Retinal pigment epithelial cell (primary cell): ENCODE results near the gene GALNT15.

Experiments used
- DNase-seq: peaks from one replicate; pipeline ENCODE4 v3.0.0-alpha.2; 2010; ENCODE audit warnings: low read depth
- H3K4me3 ChIP-seq: 2 replicates; pipeline ENCODE4 v1.5.1; 2011; ENCODE audit warnings: mild to moderate bottlenecking, low read length, control low read depth, moderate library complexity
- CTCF ChIP-seq: conservative IDR thresholded peaks from 2 replicates; pipeline ENCODE4 v1.5.1; 2011; ENCODE audit warnings: low read depth, low read length, control low read depth, inconsistent platforms

Gene GALNT15

GRCh38 chr3:16262174-16262573 lies 87.7 kb downstream of the GALNT15 start:
- H3K4me3 ChIP-seq = no peak overlapping the region
- TF ChIP-seq CTCF = no peak
- no peak for DNase-seq

- TF ChIP-seq CTCF = no peak
- DNase-seq = peak; percentile 16
Observed at GRCh38 chr3:16264174-16264707, 89.8 kb downstream of the GALNT15 start.

GRCh38 chr3:16264708-16265454 lies 90.4 kb downstream of the GALNT15 start, which contains the start of the genes DPH3 and OXNAD1:
Gene DPH3 (minus strand): TSS chr3:16264943. CDS start chr3:16264876, 67 bp downstream.
Gene OXNAD1 (plus strand): TSS chr3:16265212. CDS start chr3:16270953, 5,741 bp downstream.
- DNase-seq = peak; percentile 98
- TF ChIP-seq CTCF = no peak
- H3K4me3 ChIP-seq = peak within 1 kb of the TSS; percentile 82

More at GRCh38 chr3:16264174-16264707, 89.8 kb downstream of the GALNT15 start:
- H3K4me3 ChIP-seq = peak overlapping the region; percentile 82

- no peak for TF ChIP-seq CTCF
- peak overlapping the region; percentile 82 for H3K4me3 ChIP-seq
Observed at GRCh38 chr3:16265455-16265786, 90.9 kb downstream of the GALNT15 start.

GRCh38 chr3:16266714-16267113 lies 92.2 kb downstream of the GALNT15 start:
- DNase-seq = no peak
- no peak for TF ChIP-seq CTCF
- no peak overlapping the region for H3K4me3 ChIP-seq

More at GRCh38 chr3:16265455-16265786, 90.9 kb downstream of the GALNT15 start:
- no peak for DNase-seq

GRCh38 chr3:16270855-16271254 lies 96.4 kb downstream of the GALNT15 start:
- DNase-seq = no peak
- TF ChIP-seq CTCF = no peak
- H3K4me3 ChIP-seq = no peak overlapping the region

- H3K4me3 ChIP-seq = no peak overlapping the region
- DNase-seq = no peak
- TF ChIP-seq CTCF = no peak
Observed at GRCh38 chr3:16272588-16272987, 98.1 kb downstream of the GALNT15 start.
